Measurements from ENCODE around the gene LRRC32.

The LRRC32 gene

GRCh38 chr11:76698321-76699043 lies 27.9 kb upstream of the LRRC32 start:
- DNase-seq = no peak

DNA sequence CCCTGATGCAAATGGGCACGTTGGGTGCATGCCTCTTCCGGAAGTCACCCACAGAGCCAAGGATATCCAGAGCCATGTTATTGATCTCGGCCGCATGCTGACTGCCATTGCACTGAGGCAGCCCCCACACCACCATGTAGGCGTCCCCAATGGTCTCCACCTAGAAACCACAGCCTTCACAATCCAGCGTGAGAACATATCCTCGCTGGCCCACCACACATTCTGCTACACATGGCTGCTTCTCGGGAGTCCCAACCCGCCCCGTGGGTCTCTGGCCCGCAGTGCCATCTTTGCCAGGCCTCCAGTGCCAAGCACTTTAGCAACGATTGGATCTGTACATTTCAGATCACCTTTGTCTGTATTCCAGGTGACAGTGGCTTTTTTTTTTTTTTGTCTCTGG lies 26.2 kb upstream of the LRRC32 start:
- no peak for DNase-seq

GRCh38 chr11:76695771-76696170 lies 25.2 kb upstream of the LRRC32 start:
- no peak for DNase-seq

DNA sequence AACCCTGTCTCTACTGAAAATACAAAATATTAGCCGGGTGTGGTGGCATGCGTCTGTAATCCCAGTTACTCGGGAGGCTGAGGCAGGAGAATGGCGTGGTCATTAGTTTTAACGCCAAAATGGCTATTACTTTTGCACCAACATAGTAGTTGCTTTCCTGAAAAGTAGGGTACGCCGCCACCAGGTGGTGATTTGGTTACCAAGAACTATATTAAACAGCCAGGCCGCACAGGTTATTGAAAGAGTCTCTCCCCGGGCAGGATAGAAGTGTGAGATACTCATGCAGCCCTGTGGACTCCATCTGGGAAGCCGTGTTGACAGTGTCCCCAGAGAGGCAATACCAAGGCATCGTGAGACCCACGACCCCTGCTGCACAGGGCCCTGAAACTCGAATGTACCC lies 24.6 kb upstream of the LRRC32 start:
- no peak for DNase-seq

DNA sequence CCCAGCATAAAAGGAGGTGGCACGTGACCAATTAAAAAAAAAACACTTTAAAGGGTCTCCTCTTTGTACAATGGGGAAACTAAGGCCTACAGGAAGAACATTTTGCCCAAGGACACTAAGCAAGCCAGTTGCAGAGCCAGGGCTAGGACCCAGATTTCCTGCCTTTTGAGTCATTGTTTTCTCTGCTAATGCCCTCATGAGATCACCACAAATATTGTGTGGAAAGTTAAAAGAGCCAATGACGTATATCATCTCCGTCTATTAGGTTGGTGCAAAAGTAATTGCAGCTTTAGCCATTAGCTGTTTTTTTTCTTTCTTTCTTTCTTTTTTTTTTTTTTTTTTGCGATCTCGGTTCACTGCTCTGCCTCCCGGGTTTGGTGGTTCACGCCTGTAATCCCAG lies 24.1 kb upstream of the LRRC32 start:
- DNase-seq = no peak

DNA sequence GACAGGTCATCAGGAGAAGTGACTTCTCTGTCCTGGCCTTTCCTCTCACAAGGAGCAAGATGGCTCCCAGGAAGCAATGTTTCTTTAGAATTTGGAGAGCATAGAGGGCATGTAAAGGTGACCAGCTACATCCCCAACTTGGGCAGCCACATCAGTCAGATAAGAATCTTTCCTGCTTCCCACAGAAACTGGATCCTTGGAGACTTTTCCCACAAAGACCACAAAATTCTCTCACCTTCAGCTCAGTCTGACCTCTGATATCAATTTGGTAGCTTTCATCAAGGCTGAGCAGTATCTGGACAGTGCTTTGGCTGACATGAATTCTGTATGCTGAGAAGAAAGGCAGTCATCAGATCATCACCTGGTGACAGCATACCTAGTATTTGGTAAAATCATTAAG lies 23.3 kb upstream of the LRRC32 start:
- no peak for DNase-seq

GRCh38 chr11:76692956-76693355 lies 22.4 kb upstream of the LRRC32 start:
- no peak for DNase-seq

DNA sequence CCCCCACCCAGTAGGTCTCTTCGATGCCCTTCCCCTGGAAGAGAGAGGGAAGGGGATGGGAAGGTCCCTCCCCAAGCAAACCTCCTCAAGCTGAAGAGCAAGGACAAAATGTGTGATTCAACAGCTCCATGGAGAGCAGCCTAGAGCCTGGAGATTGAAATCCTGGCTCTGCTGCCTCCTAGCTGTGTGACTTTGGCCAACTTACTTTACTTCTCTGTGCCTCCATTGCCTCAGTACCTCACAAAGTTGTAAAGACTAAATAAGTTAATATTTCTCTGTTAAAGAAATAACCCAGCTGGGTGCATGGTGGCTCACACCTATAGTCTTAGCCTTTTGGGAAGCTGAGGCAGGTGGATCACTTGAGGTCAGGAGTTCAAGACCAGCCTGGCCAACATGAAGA lies 21.1 kb upstream of the LRRC32 start:
- DNase-seq = no peak

DNA sequence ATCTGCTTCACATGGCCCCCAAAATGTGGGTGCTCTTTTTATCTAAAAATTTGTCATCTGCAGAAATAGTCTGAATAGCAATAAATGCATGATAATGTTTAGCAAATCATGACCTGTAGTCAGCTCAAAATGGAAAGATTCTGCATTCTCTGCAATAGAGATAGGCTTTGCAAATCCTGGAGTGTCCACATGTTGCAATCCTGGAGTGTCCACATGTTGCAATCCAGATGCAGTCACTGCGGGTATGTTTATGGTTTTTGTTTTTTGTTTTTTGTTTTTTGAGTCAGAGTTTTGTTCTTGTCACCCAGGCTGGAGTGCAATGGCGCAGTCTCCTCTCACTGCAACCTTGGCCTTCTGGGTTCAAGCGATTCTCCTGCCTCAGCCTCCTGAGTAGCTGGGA lies 20.2 kb upstream of the LRRC32 start:
- DNase-seq = no peak

GRCh38 chr11:76689313-76690260 lies 19.0 kb upstream of the LRRC32 start:
- no peak for DNase-seq

- DNase-seq = no peak
These were observed 17.6 kb upstream of the LRRC32 start for GRCh38 chr11:76688146-76688545.

GRCh38 chr11:76686261-76687079 lies 15.9 kb upstream of the LRRC32 start:
- DNase-seq = no peak

- DNase-seq = no peak
These were observed 15.3 kb upstream of the LRRC32 start for GRCh38 chr11:76685831-76686230.

DNA sequence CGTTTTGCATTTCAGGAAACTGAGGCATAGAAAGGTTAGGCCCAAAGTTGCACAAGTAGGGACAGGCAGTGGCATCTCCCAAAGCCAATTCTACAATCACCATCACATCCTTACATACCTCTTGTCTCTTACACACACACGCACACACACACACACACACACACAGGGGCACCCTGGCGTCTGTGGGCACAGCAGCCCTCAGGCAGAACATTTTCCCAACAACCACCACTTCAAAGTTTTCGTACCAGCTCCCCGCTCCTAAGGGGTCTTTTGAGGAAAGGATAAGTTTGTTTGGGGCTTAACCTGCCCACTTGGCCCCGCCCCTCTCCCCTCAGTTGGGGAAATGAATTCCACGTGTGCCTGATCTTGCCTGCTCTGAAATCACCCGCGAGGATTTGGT lies 14.7 kb upstream of the LRRC32 start:
- DNase-seq = no peak

GRCh38 chr11:76684516-76684915 lies 14.0 kb upstream of the LRRC32 start:
- DNase-seq = no peak

- no peak for DNase-seq
These were observed 12.9 kb upstream of the LRRC32 start for GRCh38 chr11:76683161-76684095.

- DNase-seq = no peak
These were observed 12.1 kb upstream of the LRRC32 start for GRCh38 chr11:76682684-76683083.

DNA sequence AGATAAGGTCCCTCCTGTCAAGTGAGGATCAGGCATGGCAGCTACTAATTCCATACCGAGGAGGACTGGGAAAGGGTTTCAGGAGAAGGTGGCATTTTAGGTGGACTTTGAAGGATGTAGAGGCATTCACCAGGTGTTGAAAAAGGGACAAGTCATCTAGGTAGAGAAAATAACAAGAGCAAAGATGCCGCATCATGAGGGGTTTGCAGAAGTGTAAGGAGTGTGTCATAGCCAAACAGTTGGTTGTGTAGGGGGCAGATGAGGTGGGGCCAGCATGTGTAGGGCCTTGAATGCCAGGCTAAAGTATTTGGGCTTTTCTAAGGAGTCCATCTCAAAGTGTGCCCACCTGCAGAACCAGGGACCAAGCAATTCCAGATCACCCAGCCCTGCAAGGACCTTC lies 11.6 kb upstream of the LRRC32 start:
- no peak for DNase-seq

- DNase-seq = no peak
These were observed 10.2 kb upstream of the LRRC32 start for GRCh38 chr11:76680518-76681425.

GRCh38 chr11:76678321-76678720 lies 7.8 kb upstream of the LRRC32 start:
- no peak for DNase-seq

DNA sequence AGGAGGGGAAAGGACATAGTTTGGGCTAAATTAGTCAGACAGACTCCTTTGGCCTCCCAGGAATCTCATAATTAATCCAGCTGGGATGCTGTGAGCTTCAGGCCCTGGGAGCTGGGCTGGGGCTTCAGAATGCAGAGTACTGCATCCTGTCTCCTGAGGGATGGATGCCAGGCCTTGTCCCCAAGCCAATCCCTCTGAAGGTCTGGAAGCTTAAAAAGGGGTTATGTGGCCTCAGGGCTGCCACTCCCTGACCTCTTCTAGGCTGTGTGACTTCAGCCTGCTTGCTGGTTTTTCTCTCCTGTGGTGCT lies 6.9 kb upstream of the LRRC32 start:
- no peak for DNase-seq

Data from NCI-H1436 treated with DMSO at 0.1 percent for 48 hours (cell line).